Panc1 (cell line): ENCODE results near the gene LSMEM2. TPM values are rescaled to one million over a fixed set of nuclear protein-coding genes. Genes with fewer than 3 reads are reported as not detected.

Experiments
- ATAC-seq: fragments of 200-7000 bp; cut with Tn5 transposase; 2 replicates; pipeline ENCODE4 v1.9.1; 2020; ENCODE audit warnings: mild to moderate bottlenecking, moderate library complexity
- BruUV-seq: library from RNA; stranded (reverse); fragments of 400-500 nt; replicated peaks from 2 replicates; lab custom pipeline; 2021; lab: Mats Ljungman, UMichigan
- CTCF ChIA-PET: fragments of 300-600 bp; sonication (Branson Sonifier 250); formaldehyde crosslinking; loops from one replicate; lab custom pipeline; 2022; ENCODE audit warnings: antibody characterized with exemption; lab: Charles Lee
- POLR2A ChIA-PET: fragments of 300-600 bp; sonication (Branson Sonifier 250); formaldehyde crosslinking; loops from one replicate; lab custom pipeline; 2022; ENCODE audit warnings: antibody characterized with exemption; lab: Charles Lee
- DNase-seq: peaks from one replicate; pipeline ENCODE4 v3.0.0-alpha.2; 2010; ENCODE audit warnings: low read depth, low spot score
- H3K27ac ChIP-seq: 2 replicates; pipeline ENCODE4 v1.5.1; 2011; ENCODE audit warnings: mild to moderate bottlenecking, low read length, inconsistent platforms
- H3K27me3 ChIP-seq: fragments of 200-500 bp; sonication (Bioruptor generic); 2 replicates; pipeline ENCODE4 v1.6.0; 2014; ENCODE audit warnings: low read length, inconsistent platforms; ENCODE audit not compliant: control insufficient read depth, insufficient read depth
- H3K36me3 ChIP-seq: fragments of 200-500 bp; sonication (Bioruptor generic); 2 replicates; pipeline ENCODE4 v1.5.1; 2014; ENCODE audit warnings: inconsistent platforms, mild to moderate bottlenecking, low read length, moderate library complexity; ENCODE audit not compliant: control insufficient read depth, insufficient read depth
- H3K4me1 ChIP-seq: 2 replicates; pipeline ENCODE4 v1.5.1; 2011; ENCODE audit warnings: inconsistent platforms, mild to moderate bottlenecking, low read length, moderate library complexity; ENCODE audit not compliant: control insufficient read depth, insufficient read depth
- H3K4me3 ChIP-seq, 2 experiments: 2 replicates each; pipeline ENCODE4 v1.5.1; 2011 to 2012; ENCODE audit warnings: low read depth in 2 of 2, low read length in 2 of 2, mild to moderate bottlenecking in 2 of 2, inconsistent platforms in 1 of 2, moderate library complexity in 1 of 2
- H3K9me3 ChIP-seq: fragments of 200-500 bp; sonication (Bioruptor generic); 2 replicates; pipeline ENCODE4 v1.5.1; 2014; ENCODE audit warnings: low read depth, mild to moderate bottlenecking, inconsistent platforms, low read length, moderate library complexity; ENCODE audit not compliant: control insufficient read depth, insufficient read depth
- POLR2AphosphoS5 ChIP-seq: IDR thresholded peaks from 2 replicates; pipeline ENCODE4 v1.6.1; 2012; ENCODE audit warnings: mild to moderate bottlenecking, low read depth, low read length, moderate library complexity
- SIN3A ChIP-seq: IDR thresholded peaks from 2 replicates; pipeline ENCODE4 v1.6.1; 2012; ENCODE audit warnings: low read depth, mild to moderate bottlenecking, low read length, moderate library complexity, borderline replicate concordance; ENCODE audit not compliant: insufficient read depth
- TCF7L2 ChIP-seq: IDR thresholded peaks from 2 replicates; pipeline ENCODE4 v1.6.1; 2011; ENCODE audit warnings: mild to moderate bottlenecking, low read depth, low read length, inconsistent platforms
- in situ Hi-C: cut with HindIII; loops from 2 replicates; pipeline ENCODE4 v1.10.0; 2016; ENCODE audit warnings: low sequenced_read_pairs, low pct_unique_long_range_greater_than_20kb
- intact Hi-C: fragments of 100-400 bp; cut with micrococcal nuclease; formaldehyde crosslinking; loops from one replicate; pipeline ENCODE4 v1.10.0; 2022; ENCODE audit not compliant: unreplicated experiment
- total RNA-seq: library from RNA; stranded (reverse); gene quantifications from one replicate; pipeline ENCODE4 v1.2.1, GENCODE V29; 2021; ENCODE audit not compliant: unreplicated experiment
- TF ChIP-seq, protein P1 (sequence below), 2 experiments: IDR thresholded peaks; 2 replicates each; pipeline ENCODE4 v1.6.1; 2011 to 2012; ENCODE audit warnings: low read depth in 2 of 2, control low read depth in 1 of 2, low read length in 1 of 2, mild to moderate bottlenecking in 1 of 2, moderate library complexity in 1 of 2; ENCODE audit not compliant: insufficient read depth in 1 of 2
- TF ChIP-seq, protein P2 (sequence below): fragments of 450-650 bp; IDR thresholded peaks from 2 replicates; pipeline ENCODE4 v1.5.1; 2017; ENCODE audit warnings: mild to moderate bottlenecking

LSMEM2 gene
- total RNA-seq, 1 experiment from 2014 or later = not detected

DNA sequence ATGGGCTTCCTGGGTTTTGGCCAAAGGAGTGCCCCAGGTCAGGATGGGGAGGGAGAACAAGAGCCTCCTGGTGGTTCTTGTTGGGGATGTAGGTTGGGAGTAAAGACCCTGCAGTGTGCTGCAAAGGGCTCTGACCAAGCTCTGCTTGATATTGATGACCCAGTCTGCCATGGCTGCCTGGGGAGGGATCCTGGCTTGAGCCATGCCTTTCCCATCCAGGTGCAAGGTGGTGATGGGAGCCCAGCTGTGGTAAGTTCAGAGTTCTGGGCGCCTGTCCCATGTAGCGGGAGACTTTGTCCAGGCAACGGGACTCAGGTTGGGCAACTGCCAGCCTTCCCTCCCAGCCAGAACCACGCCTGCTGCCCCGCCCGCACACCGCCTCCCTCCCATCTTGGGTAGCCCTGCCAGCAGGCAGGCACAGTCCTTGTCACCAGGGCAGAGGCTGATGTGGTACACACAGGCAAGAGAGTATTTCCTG, 40.3 kb upstream of the LSMEM2 start:
- Histone ChIP-seq H3K27me3 (no peaks in the 10 kb centered on the region), H3K27ac (peak overlapping the region; percentile 83), H3K4me1 (peaks cover 33% of the 10 kb centered on the region), H3K9me3 (no peaks in the 10 kb centered on the region), H3K4me3 (peak overlapping the region; percentile 83 to 86), H3K36me3 (no peaks in the 10 kb centered on the region; the same call in 1 of the 2 replicates)
- no peak for DNase-seq
- ChIA-PET POLR2A (no interaction called here), CTCF (interaction anchor here (0.6 kb wide), 1 partner anchor 12 kb away, joined by 3 read pairs; no protein-coding TSS in a partner anchor)
- intact Hi-C loops = no loop called here
- BruUV-seq = no TSS peak
- TF ChIP-seq, protein P1, sequence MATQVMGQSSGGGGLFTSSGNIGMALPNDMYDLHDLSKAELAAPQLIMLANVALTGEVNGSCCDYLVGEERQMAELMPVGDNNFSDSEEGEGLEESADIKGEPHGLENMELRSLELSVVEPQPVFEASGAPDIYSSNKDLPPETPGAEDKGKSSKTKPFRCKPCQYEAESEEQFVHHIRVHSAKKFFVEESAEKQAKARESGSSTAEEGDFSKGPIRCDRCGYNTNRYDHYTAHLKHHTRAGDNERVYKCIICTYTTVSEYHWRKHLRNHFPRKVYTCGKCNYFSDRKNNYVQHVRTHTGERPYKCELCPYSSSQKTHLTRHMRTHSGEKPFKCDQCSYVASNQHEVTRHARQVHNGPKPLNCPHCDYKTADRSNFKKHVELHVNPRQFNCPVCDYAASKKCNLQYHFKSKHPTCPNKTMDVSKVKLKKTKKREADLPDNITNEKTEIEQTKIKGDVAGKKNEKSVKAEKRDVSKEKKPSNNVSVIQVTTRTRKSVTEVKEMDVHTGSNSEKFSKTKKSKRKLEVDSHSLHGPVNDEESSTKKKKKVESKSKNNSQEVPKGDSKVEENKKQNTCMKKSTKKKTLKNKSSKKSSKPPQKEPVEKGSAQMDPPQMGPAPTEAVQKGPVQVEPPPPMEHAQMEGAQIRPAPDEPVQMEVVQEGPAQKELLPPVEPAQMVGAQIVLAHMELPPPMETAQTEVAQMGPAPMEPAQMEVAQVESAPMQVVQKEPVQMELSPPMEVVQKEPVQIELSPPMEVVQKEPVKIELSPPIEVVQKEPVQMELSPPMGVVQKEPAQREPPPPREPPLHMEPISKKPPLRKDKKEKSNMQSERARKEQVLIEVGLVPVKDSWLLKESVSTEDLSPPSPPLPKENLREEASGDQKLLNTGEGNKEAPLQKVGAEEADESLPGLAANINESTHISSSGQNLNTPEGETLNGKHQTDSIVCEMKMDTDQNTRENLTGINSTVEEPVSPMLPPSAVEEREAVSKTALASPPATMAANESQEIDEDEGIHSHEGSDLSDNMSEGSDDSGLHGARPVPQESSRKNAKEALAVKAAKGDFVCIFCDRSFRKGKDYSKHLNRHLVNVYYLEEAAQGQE (IDR thresholded peaks at IDR 0.05; ENCODE audit: insufficient read depth in 1 of 2, low read depth in 2 of 2, low read length in 1 of 2) = no peak
- TF ChIP-seq, protein P2, sequence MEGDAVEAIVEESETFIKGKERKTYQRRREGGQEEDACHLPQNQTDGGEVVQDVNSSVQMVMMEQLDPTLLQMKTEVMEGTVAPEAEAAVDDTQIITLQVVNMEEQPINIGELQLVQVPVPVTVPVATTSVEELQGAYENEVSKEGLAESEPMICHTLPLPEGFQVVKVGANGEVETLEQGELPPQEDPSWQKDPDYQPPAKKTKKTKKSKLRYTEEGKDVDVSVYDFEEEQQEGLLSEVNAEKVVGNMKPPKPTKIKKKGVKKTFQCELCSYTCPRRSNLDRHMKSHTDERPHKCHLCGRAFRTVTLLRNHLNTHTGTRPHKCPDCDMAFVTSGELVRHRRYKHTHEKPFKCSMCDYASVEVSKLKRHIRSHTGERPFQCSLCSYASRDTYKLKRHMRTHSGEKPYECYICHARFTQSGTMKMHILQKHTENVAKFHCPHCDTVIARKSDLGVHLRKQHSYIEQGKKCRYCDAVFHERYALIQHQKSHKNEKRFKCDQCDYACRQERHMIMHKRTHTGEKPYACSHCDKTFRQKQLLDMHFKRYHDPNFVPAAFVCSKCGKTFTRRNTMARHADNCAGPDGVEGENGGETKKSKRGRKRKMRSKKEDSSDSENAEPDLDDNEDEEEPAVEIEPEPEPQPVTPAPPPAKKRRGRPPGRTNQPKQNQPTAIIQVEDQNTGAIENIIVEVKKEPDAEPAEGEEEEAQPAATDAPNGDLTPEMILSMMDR = no peak
- TF ChIP-seq SIN3A (no peak), TCF7L2 (no peak), POLR2AphosphoS5 (no peak)
- in situ Hi-C loops = no loop called here
- ATAC-seq = no peak

DNA sequence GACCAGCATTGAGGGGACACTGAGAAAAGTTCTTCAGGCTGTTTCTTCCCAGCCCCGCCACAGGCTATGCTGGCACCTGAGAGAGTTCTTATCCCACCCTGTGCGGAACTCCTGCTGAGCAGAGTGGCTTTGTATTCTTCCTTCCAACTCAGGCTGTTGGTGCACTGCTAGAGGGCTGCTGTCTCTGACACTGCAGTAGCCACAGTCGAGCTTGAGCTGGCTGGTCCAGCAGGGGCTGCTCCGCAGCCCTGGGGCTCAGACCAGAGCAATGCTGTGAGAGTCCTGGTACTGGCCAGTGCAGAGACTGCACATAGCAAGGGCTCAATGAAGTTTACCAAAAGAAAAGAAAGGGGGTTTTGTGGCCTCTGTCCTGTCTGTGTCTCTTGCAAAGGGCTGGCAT, 39.2 kb upstream of the LSMEM2 start:
- CTCF ChIA-PET = no interaction called here
- Histone ChIP-seq H3K27me3 (no peaks in the 10 kb centered on the region), H3K27ac (no peak overlapping the region), H3K36me3 (no peaks in the 10 kb centered on the region; the same call in 1 of the 2 replicates), H3K9me3 (no peaks in the 10 kb centered on the region), H3K4me3 (no peak overlapping the region), H3K4me1 (peaks cover 37% of the 10 kb centered on the region)
- DNase-seq (no peak), ATAC-seq (no peak)
- TF ChIP-seq POLR2AphosphoS5 (no peak), TCF7L2 (no peak), SIN3A (no peak)
- TF ChIP-seq, protein P2 = no peak
- TF ChIP-seq, protein P1 (IDR thresholded peaks at IDR 0.05; ENCODE audit: insufficient read depth in 1 of 2, low read depth in 2 of 2, low read length in 1 of 2) = no peak
- intact Hi-C loops (no loop called here), in situ Hi-C loops (no loop called here)
- no TSS peak for BruUV-seq
- POLR2A ChIA-PET = no interaction called here
